AG04450 (cell line): ENCODE measurements around the gene CABP2. TPM values are rescaled to one million over a fixed set of nuclear protein-coding genes. Genes with fewer than 3 reads are reported as not detected.

Experiments used
- CTCF ChIA-PET: fragments of 300-600, 350-600 bp; formaldehyde crosslinking; extraction: SDS; loops from one replicate; lab custom pipeline; 2022; ENCODE audit warnings: antibody characterized with exemption, inconsistent platforms; lab: Charles Lee
- POLR2A ChIA-PET: fragments of 350-600 bp; formaldehyde crosslinking; extraction: SDS; loops from one replicate; lab custom pipeline; 2021; ENCODE audit warnings: antibody characterized with exemption, inconsistent platforms; lab: Yijun Ruan, JAX
- DNase-seq: peaks from one replicate; pipeline ENCODE4 v3.0.0-alpha.2; 2011; ENCODE audit warnings: low read depth, low spot score
- H3K27ac ChIP-seq: one replicate; pipeline ENCODE4 v1.5.1; 2012; ENCODE audit warnings: low read depth, low read length, control low read depth
- H3K27me3 ChIP-seq: one replicate; pipeline ENCODE4 v1.6.0; 2012; ENCODE audit warnings: low read length; ENCODE audit not compliant: control insufficient read depth, insufficient read depth
- H3K4me3 ChIP-seq: 2 replicates; pipeline ENCODE4 v1.5.1; 2011; ENCODE audit warnings: mild to moderate bottlenecking, low read depth, low read length, control low read depth
- H3K9me3 ChIP-seq: 2 replicates; pipeline ENCODE4 v1.5.1; 2012; ENCODE audit warnings: low read length; ENCODE audit not compliant: control insufficient read depth, insufficient read depth
- CTCF ChIP-seq: IDR thresholded peaks from 2 replicates; pipeline ENCODE4 v1.5.1; 2011; ENCODE audit warnings: low read depth, low read length, control low read depth, inconsistent platforms
- polyA plus RNA-seq: library from polyadenylated mRNA; depleted of rRNA; stranded (reverse); fragments of >200 nt; gene quantifications from 2 replicates; pipeline ENCODE4 v1.2.3, GENCODE V29; 2011

CABP2 gene
- polyA plus RNA-seq, 1 experiment: not detected

GRCh38 chr11:67495234-67496005 is 27.8 kb downstream of the CABP2 start:
- no peak overlapping the region for H3K27ac ChIP-seq
- H3K4me3 ChIP-seq: no peak overlapping the region
- POLR2A ChIA-PET: no interaction called here
- no peaks in the 10 kb centered on the region for H3K27me3 ChIP-seq
- CTCF ChIA-PET: no interaction called here
- H3K9me3 ChIP-seq: no peaks in the 10 kb centered on the region; the same call in 1 of the 2 replicates
- no peak for DNase-seq
- TF ChIP-seq CTCF: no peak

DNA sequence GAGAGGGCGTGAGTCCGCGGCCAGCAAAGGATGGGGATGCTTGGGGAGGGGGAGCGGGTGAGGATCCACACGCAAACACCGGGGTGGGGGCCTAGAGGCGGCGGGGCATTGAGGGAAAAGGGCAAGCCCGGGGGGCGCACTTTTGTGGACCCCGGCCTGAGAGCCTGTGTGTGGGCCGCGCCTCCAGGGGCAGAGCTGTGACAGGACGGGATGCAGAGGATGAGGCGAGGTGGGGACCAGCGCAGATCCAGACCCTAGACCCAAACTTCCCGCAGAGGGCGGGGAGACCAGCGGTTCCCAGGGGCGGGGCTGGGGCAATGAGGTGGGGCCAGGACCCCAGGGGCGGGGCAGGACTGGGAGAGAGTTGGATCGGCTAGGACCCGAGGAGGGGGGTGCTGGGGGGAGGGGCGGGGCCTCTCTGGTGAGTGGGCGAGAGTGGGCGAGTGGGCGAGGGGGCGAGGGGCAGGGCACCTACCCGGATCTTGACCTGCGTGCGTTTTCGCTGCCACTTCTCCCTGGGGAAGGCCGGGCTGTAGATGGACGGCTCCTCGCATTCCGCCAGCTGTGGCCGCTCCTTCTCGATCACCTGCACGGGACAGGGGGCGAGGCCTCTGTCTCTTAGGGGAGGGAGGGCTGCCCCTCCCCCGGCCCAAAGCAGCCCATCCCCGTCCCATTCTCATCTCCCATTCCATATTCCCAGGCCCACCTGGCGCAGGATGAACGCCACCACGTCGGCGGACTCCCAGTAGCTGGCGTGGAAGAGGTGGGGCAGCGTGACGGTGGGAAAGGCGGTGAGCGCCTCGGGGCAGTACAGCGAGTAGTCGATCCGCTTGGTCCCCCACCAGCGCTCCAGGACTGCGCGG is 28.6 kb downstream of the CABP2 start:
- no peak overlapping the region for H3K4me3 ChIP-seq
- DNase-seq: no peak
- no peak for TF ChIP-seq CTCF
- H3K9me3 ChIP-seq: no peaks in the 10 kb centered on the region; the same call in 1 of the 2 replicates
- no peak overlapping the region for H3K27ac ChIP-seq
- H3K27me3 ChIP-seq: no peaks in the 10 kb centered on the region
- POLR2A ChIA-PET: no interaction called here
- CTCF ChIA-PET: no interaction called here

- TF ChIP-seq CTCF: no peak
- Histone ChIP-seq H3K27ac (no peak overlapping the region), H3K27me3 (no peaks in the 10 kb centered on the region), H3K9me3 (no peaks in the 10 kb centered on the region; the same call in 1 of the 2 replicates), H3K4me3 (no peak overlapping the region)
- DNase-seq: no peak
- ChIA-PET POLR2A (no interaction called here), CTCF (no interaction called here)
Observed at GRCh38 chr11:67493548-67494370, 29.5 kb downstream of the CABP2 start.

- ChIA-PET CTCF (no interaction called here), POLR2A (interaction anchor here (1.0 kb wide), 1 partner anchor 10 kb away, joined by 5 read pairs; the partner anchor contains the start of gene AIP)
- TF ChIP-seq CTCF: no peak
- Histone ChIP-seq H3K27ac (no peak overlapping the region), H3K27me3 (no peaks in the 10 kb centered on the region), H3K9me3 (no peaks in the 10 kb centered on the region; the same call in 1 of the 2 replicates), H3K4me3 (no peak overlapping the region)
- no peak for DNase-seq
Observed at GRCh38 chr11:67492801-67493547, 30.3 kb downstream of the CABP2 start.
